SKM-1 (cell line): Measurements from ENCODE around the gene NDUFA3.
"Not testable (repeated sequence)": the region's sequence is repeated elsewhere in the genome, so short reads cannot be mapped to it uniquely, and the experiment has no call there.

Experiments used
- DNase-seq: peaks from one replicate; lab custom pipeline; 2025; ENCODE audit not compliant: unreplicated experiment; lab: John Stamatoyannopoulos, UW

NDUFA3 gene

GRCh38 chr19:54102421-54103169, at the start of gene NDUFA3:
TSS of gene NDUFA3 (plus strand) at chr19:54102855. CDS start at chr19:54102879, 24 bp downstream.
- peak; percentile 60 for DNase-seq

- peak; percentile 54 for DNase-seq
Observed at GRCh38 chr19:54062643-54063042, 40.0 kb upstream of the NDUFA3 start.

- DNase-seq: no peak
Observed at GRCh38 chr19:54063350-54064116, 39.1 kb upstream of the NDUFA3 start, which contains the start of gene VSTM1. TSS of gene VSTM1 (minus strand) at chr19:54063897. CDS start at chr19:54063777, 120 bp downstream.

- no peak for DNase-seq
Observed at GRCh38 chr19:54069470-54069869, 33.2 kb upstream of the NDUFA3 start.

- DNase-seq: no peak
Observed at GRCh38 chr19:54073829-54074228, 28.8 kb upstream of the NDUFA3 start.

GRCh38 chr19:54074851-54075250, 27.8 kb upstream of the NDUFA3 start:
- DNase-seq: no peak

- peak; percentile 47 for DNase-seq
Observed at GRCh38 chr19:54077334-54077733, 25.3 kb upstream of the NDUFA3 start.

GRCh38 chr19:54081032-54081431, 21.6 kb upstream of the NDUFA3 start, which contains the start of gene TARM1:
TSS of gene TARM1 (minus strand) at chr19:54081365. CDS start at chr19:54081340, 25 bp downstream.
- no peak for DNase-seq

GRCh38 chr19:54084410-54084809, 18.2 kb upstream of the NDUFA3 start:
- no peak for DNase-seq

- no peak for DNase-seq
Observed at GRCh38 chr19:54094426-54095000, 8.1 kb upstream of the NDUFA3 start.

- DNase-seq: no peak
Observed at GRCh38 chr19:54095136-54095858, 7.4 kb upstream of the NDUFA3 start.

- DNase-seq: not testable (repeated sequence)
Observed at GRCh38 chr19:54095859-54096616, 6.6 kb upstream of the NDUFA3 start.

GRCh38 chr19:54096617-54097106, 6.0 kb upstream of the NDUFA3 start:
- DNase-seq: no peak

GRCh38 chr19:54099190-54099902, 3.3 kb upstream of the NDUFA3 start:
- no peak for DNase-seq

GRCh38 chr19:54099903-54100255, 2.8 kb upstream of the NDUFA3 start:
- not testable (repeated sequence) for DNase-seq

GRCh38 chr19:54100561-54100960, 2.1 kb upstream of the NDUFA3 start, which contains the start of gene OSCAR:
TSS of gene OSCAR (minus strand) at chr19:54100803. CDS start at chr19:54100792, 11 bp downstream.
- DNase-seq: peak; percentile 10

GRCh38 chr19:54104998-54105715, 2.5 kb downstream of the NDUFA3 start:
- DNase-seq: no peak

GRCh38 chr19:54105796-54106195, 3.1 kb downstream of the NDUFA3 start:
- DNase-seq: no peak

GRCh38 chr19:54106716-54107115, 4.1 kb downstream of the NDUFA3 start:
- no peak for DNase-seq
